GM23338 (cell line): ENCODE results near the gene AP5Z1. TPM values are rescaled to one million over a fixed set of nuclear protein-coding genes. Genes with fewer than 3 reads are reported as not detected.

ENCODE experiments used
- ATAC-seq: fragments of 200-7000 bp; cut with Tn5 transposase; 3 replicates; pipeline ENCODE4 v1.9.1; 2020
- DNase-seq: peaks from one replicate; pipeline ENCODE4 v3.0.0-alpha.2; 2015; ENCODE audit warnings: low spot score
- H2AFZ ChIP-seq: fragments of 200-600 bp; sonication (generic); 2 replicates; pipeline ENCODE4 v1.8.0; 2016; ENCODE audit warnings: antibody characterized with exemption, mild to moderate bottlenecking, moderate library complexity
- H3F3A ChIP-seq: fragments of 200-600 bp; sonication (generic); replicated peaks from 2 replicates; pipeline ENCODE4 v1.8.0; 2017; ENCODE audit warnings: antibody characterized with exemption, mixed run types, low read depth
- H3K27ac ChIP-seq: fragments of 200-600 bp; sonication (generic); 2 replicates; pipeline ENCODE4 v1.6.1; 2016; ENCODE audit warnings: low read depth
- H3K27me3 ChIP-seq: fragments of 200-600 bp; sonication (generic); 2 replicates; pipeline ENCODE4 v1.8.0; 2016; ENCODE audit warnings: mild to moderate bottlenecking, mixed run types, moderate library complexity; ENCODE audit not compliant: insufficient read depth
- H3K36me3 ChIP-seq: fragments of 200-600 bp; sonication (generic); 2 replicates; pipeline ENCODE4 v1.8.0; 2016; ENCODE audit warnings: mild to moderate bottlenecking; ENCODE audit not compliant: insufficient read depth
- H3K4me1 ChIP-seq: fragments of 200-600 bp; sonication (generic); 2 replicates; pipeline ENCODE4 v1.8.0; 2016; ENCODE audit warnings: mild to moderate bottlenecking, moderate library complexity; ENCODE audit not compliant: insufficient read depth
- H3K4me2 ChIP-seq: fragments of 200-600 bp; sonication (generic); 2 replicates; pipeline ENCODE4 v1.7.1; 2017; ENCODE audit warnings: mixed run types
- H3K4me3 ChIP-seq: fragments of 200-600 bp; sonication (generic); 2 replicates; pipeline ENCODE4 v1.6.1; 2016; ENCODE audit warnings: mixed run types
- H3K79me2 ChIP-seq: fragments of 200-600 bp; sonication (generic); replicated peaks from 2 replicates; pipeline ENCODE4 v1.8.0; 2017; ENCODE audit warnings: mild to moderate bottlenecking; ENCODE audit not compliant: insufficient read depth
- H3K9me2 ChIP-seq: fragments of 200-600 bp; sonication (generic); 2 replicates; pipeline ENCODE4 v1.8.0; 2017; ENCODE audit not compliant: insufficient read depth
- H4K20me1 ChIP-seq: fragments of 200-600 bp; sonication (generic); replicated peaks from 2 replicates; pipeline ENCODE4 v1.8.0; 2017; ENCODE audit warnings: mild to moderate bottlenecking; ENCODE audit not compliant: insufficient read depth
- H3K27ac Mint-ChIP-seq: 2 replicates; pipeline ENCODE4 v1.8.0; 2020; ENCODE audit warnings: inconsistent platforms, mild to moderate bottlenecking, moderate library complexity, mixed read lengths
- H3K27me3 Mint-ChIP-seq: 3 replicates; pipeline ENCODE4 v1.8.0; 2022; ENCODE audit warnings: low read depth, mild to moderate bottlenecking, moderate library complexity, mixed read lengths, inconsistent platforms; ENCODE audit not compliant: insufficient read depth, poor library complexity
- H3K36me3 Mint-ChIP-seq: 3 replicates; pipeline ENCODE4 v1.8.0; 2021; ENCODE audit warnings: low read depth, mild to moderate bottlenecking, inconsistent platforms, moderate library complexity, mixed read lengths
- H3K4me1 Mint-ChIP-seq: 3 replicates; pipeline ENCODE4 v1.8.0; 2020; ENCODE audit warnings: mild to moderate bottlenecking, inconsistent platforms, mixed read lengths
- H3K4me3 Mint-ChIP-seq: 3 replicates; pipeline ENCODE4 v1.8.0; 2021; ENCODE audit warnings: moderate library complexity, mild to moderate bottlenecking, inconsistent platforms, mixed read lengths
- H3K9me3 Mint-ChIP-seq: 3 replicates; pipeline ENCODE4 v1.8.0; 2020; ENCODE audit warnings: moderate library complexity, mild to moderate bottlenecking, inconsistent platforms, mixed read lengths
- CREB1 ChIP-seq: fragments of 250-450 bp; sonication (Bioruptor Pico); IDR thresholded peaks from 2 replicates; pipeline ENCODE4 v1.5.0; 2020; ENCODE audit warnings: low read depth, mild to moderate bottlenecking, moderate library complexity
- EZH2 ChIP-seq: fragments of 200-600 bp; sonication (generic); IDR thresholded peaks from one replicate; pipeline ENCODE4 v1.8.0; 2017; ENCODE audit warnings: antibody characterized with exemption, mild to moderate bottlenecking, low read depth; ENCODE audit not compliant: unreplicated experiment
- EZH2phosphoT487 ChIP-seq: fragments of 200-600 bp; sonication (generic); IDR thresholded peaks from one replicate; pipeline ENCODE4 v1.8.1; 2018; ENCODE audit warnings: antibody characterized with exemption; ENCODE audit not compliant: unreplicated experiment
- JUNB ChIP-seq: IDR thresholded peaks from one replicate; pipeline ENCODE4 v1.6.1; 2016; ENCODE audit warnings: antibody characterized with exemption; ENCODE audit not compliant: unreplicated experiment
- NANOG ChIP-seq: IDR thresholded peaks from 2 replicates; pipeline ENCODE4 v1.6.1; 2016; ENCODE audit warnings: antibody characterized with exemption, borderline replicate concordance
- POLR2AphosphoS5 ChIP-seq: IDR thresholded peaks from 2 replicates; pipeline ENCODE4 v1.6.1; 2016; ENCODE audit warnings: antibody characterized with exemption, low read depth
- STAT1 ChIP-seq: IDR thresholded peaks from one replicate; pipeline ENCODE4 v1.6.1; 2016; ENCODE audit warnings: antibody characterized with exemption; ENCODE audit not compliant: unreplicated experiment
- ZNF114 ChIP-seq: fragments of 250-450 bp; sonication (Bioruptor Pico); IDR thresholded peaks from 2 replicates; pipeline ENCODE4 v1.5.0; 2020; ENCODE audit warnings: mild to moderate bottlenecking, moderate library complexity
- ZNF331 ChIP-seq: fragments of 250-450 bp; sonication (Bioruptor Pico); IDR thresholded peaks from 2 replicates; pipeline ENCODE4 v1.5.0; 2020; ENCODE audit warnings: low read depth, mild to moderate bottlenecking, moderate library complexity
- polyA plus RNA-seq: library from polyadenylated mRNA; unstranded; fragments of >200 nt; fragmentation: Nextera tagmentation; extraction: Ambion mirVana; gene quantifications from 2 replicates; pipeline ENCODE4 v1.2.1, GENCODE V29; 2016
- total RNA-seq: library from RNA; depleted of rRNA; stranded (reverse); fragments of >200 nt; shearing (Covaris generic); gene quantifications from 2 replicates; pipeline ENCODE4 v1.2.3, GENCODE V29; 2014
- TF ChIP-seq, protein P1 (sequence below), 2 experiments: fragments of 200-600 bp in 1 of 2; sonication (generic) in 1 of 2; conservative IDR thresholded peaks; 2 replicates each; pipeline versions ENCODE4 v1.5.1 to v1.6.1; 2016 to 2017; ENCODE audit warnings: antibody characterized with exemption in 2 of 2, low read depth in 2 of 2, mild to moderate bottlenecking in 2 of 2, moderate library complexity in 1 of 2
- TF ChIP-seq, protein P2 (sequence below): IDR thresholded peaks from one replicate; pipeline ENCODE4 v1.6.1; 2018; ENCODE audit warnings: antibody characterized with exemption; ENCODE audit not compliant: unreplicated experiment
- TF ChIP-seq, protein P3 (sequence below): fragments of 250-450 bp; sonication (Bioruptor Pico); IDR thresholded peaks from 2 replicates; pipeline ENCODE4 v1.5.0; 2020; ENCODE audit warnings: mild to moderate bottlenecking, moderate library complexity
- TF ChIP-seq, protein P4 (sequence below): IDR thresholded peaks from 2 replicates; pipeline ENCODE4 v1.6.1; 2016; ENCODE audit warnings: antibody characterized with exemption

The AP5Z1 gene
- total and polyA plus RNA-seq, 2 experiments from 2014 or later = 16.3 to 31.2 TPM

DNA sequence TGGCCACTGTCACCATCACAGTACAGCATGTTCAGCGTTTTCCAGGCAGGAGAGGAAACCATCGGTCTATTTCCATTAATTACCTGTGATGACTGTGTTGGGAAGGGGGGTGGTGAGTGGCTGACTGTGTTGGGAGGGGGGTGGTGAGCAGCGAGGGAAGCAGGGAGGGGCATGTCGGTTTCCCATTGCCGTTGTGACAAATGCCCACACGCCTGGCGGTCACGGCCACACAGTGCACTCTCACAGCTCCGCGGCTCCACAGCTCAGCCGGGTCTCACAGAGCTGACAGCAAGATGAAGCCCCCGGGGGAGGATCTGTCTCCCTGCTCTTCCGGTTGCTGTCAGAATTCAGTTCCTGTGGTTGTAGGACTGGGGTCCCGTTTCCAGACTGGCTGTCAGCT lies 39.0 kb downstream of the AP5Z1 start:
- H3K4me1 Mint-ChIP-seq = no peaks in the 10 kb centered on the region; the same call in 2 of the 3 replicates
- Histone ChIP-seq H3K79me2 (no peaks in the 10 kb centered on the region), H2AFZ (no peak overlapping the region), H3K4me1 (no peaks in the 10 kb centered on the region), H3K4me2 (no peak overlapping the region), H3F3A (no peaks in the 10 kb centered on the region), H3K36me3 (no peaks in the 10 kb centered on the region), H4K20me1 (no peaks in the 10 kb centered on the region), H3K4me3 (no peak overlapping the region), H3K9me2 (no peaks in the 10 kb centered on the region), H3K27me3 (no peaks in the 10 kb centered on the region), H3K27ac (no peak overlapping the region)
- H3K27ac Mint-ChIP-seq = no peak overlapping the region
- H3K4me3 Mint-ChIP-seq = no peak overlapping the region
- H3K27me3 Mint-ChIP-seq = peaks cover 10% of the 10 kb centered on the region
- ATAC-seq (no peak), DNase-seq (no peak)
- TF ChIP-seq ZNF331 (CRISPR knock-in tag) (no peak), STAT1 (no peak), EZH2phosphoT487 (no peak), JUNB (no peak), EZH2 (no peak), CREB1 (CRISPR knock-in tag) (no peak), ZNF114 (CRISPR knock-in tag) (no peak), POLR2AphosphoS5 (no peak), NANOG (no peak)
- TF ChIP-seq, protein P1, sequence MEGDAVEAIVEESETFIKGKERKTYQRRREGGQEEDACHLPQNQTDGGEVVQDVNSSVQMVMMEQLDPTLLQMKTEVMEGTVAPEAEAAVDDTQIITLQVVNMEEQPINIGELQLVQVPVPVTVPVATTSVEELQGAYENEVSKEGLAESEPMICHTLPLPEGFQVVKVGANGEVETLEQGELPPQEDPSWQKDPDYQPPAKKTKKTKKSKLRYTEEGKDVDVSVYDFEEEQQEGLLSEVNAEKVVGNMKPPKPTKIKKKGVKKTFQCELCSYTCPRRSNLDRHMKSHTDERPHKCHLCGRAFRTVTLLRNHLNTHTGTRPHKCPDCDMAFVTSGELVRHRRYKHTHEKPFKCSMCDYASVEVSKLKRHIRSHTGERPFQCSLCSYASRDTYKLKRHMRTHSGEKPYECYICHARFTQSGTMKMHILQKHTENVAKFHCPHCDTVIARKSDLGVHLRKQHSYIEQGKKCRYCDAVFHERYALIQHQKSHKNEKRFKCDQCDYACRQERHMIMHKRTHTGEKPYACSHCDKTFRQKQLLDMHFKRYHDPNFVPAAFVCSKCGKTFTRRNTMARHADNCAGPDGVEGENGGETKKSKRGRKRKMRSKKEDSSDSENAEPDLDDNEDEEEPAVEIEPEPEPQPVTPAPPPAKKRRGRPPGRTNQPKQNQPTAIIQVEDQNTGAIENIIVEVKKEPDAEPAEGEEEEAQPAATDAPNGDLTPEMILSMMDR (conservative IDR thresholded peaks at IDR 0.05; ENCODE audit: low read depth in 2 of 2) = no peak
- TF ChIP-seq, protein P2, sequence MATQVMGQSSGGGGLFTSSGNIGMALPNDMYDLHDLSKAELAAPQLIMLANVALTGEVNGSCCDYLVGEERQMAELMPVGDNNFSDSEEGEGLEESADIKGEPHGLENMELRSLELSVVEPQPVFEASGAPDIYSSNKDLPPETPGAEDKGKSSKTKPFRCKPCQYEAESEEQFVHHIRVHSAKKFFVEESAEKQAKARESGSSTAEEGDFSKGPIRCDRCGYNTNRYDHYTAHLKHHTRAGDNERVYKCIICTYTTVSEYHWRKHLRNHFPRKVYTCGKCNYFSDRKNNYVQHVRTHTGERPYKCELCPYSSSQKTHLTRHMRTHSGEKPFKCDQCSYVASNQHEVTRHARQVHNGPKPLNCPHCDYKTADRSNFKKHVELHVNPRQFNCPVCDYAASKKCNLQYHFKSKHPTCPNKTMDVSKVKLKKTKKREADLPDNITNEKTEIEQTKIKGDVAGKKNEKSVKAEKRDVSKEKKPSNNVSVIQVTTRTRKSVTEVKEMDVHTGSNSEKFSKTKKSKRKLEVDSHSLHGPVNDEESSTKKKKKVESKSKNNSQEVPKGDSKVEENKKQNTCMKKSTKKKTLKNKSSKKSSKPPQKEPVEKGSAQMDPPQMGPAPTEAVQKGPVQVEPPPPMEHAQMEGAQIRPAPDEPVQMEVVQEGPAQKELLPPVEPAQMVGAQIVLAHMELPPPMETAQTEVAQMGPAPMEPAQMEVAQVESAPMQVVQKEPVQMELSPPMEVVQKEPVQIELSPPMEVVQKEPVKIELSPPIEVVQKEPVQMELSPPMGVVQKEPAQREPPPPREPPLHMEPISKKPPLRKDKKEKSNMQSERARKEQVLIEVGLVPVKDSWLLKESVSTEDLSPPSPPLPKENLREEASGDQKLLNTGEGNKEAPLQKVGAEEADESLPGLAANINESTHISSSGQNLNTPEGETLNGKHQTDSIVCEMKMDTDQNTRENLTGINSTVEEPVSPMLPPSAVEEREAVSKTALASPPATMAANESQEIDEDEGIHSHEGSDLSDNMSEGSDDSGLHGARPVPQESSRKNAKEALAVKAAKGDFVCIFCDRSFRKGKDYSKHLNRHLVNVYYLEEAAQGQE = no peak
- TF ChIP-seq, protein P3, sequence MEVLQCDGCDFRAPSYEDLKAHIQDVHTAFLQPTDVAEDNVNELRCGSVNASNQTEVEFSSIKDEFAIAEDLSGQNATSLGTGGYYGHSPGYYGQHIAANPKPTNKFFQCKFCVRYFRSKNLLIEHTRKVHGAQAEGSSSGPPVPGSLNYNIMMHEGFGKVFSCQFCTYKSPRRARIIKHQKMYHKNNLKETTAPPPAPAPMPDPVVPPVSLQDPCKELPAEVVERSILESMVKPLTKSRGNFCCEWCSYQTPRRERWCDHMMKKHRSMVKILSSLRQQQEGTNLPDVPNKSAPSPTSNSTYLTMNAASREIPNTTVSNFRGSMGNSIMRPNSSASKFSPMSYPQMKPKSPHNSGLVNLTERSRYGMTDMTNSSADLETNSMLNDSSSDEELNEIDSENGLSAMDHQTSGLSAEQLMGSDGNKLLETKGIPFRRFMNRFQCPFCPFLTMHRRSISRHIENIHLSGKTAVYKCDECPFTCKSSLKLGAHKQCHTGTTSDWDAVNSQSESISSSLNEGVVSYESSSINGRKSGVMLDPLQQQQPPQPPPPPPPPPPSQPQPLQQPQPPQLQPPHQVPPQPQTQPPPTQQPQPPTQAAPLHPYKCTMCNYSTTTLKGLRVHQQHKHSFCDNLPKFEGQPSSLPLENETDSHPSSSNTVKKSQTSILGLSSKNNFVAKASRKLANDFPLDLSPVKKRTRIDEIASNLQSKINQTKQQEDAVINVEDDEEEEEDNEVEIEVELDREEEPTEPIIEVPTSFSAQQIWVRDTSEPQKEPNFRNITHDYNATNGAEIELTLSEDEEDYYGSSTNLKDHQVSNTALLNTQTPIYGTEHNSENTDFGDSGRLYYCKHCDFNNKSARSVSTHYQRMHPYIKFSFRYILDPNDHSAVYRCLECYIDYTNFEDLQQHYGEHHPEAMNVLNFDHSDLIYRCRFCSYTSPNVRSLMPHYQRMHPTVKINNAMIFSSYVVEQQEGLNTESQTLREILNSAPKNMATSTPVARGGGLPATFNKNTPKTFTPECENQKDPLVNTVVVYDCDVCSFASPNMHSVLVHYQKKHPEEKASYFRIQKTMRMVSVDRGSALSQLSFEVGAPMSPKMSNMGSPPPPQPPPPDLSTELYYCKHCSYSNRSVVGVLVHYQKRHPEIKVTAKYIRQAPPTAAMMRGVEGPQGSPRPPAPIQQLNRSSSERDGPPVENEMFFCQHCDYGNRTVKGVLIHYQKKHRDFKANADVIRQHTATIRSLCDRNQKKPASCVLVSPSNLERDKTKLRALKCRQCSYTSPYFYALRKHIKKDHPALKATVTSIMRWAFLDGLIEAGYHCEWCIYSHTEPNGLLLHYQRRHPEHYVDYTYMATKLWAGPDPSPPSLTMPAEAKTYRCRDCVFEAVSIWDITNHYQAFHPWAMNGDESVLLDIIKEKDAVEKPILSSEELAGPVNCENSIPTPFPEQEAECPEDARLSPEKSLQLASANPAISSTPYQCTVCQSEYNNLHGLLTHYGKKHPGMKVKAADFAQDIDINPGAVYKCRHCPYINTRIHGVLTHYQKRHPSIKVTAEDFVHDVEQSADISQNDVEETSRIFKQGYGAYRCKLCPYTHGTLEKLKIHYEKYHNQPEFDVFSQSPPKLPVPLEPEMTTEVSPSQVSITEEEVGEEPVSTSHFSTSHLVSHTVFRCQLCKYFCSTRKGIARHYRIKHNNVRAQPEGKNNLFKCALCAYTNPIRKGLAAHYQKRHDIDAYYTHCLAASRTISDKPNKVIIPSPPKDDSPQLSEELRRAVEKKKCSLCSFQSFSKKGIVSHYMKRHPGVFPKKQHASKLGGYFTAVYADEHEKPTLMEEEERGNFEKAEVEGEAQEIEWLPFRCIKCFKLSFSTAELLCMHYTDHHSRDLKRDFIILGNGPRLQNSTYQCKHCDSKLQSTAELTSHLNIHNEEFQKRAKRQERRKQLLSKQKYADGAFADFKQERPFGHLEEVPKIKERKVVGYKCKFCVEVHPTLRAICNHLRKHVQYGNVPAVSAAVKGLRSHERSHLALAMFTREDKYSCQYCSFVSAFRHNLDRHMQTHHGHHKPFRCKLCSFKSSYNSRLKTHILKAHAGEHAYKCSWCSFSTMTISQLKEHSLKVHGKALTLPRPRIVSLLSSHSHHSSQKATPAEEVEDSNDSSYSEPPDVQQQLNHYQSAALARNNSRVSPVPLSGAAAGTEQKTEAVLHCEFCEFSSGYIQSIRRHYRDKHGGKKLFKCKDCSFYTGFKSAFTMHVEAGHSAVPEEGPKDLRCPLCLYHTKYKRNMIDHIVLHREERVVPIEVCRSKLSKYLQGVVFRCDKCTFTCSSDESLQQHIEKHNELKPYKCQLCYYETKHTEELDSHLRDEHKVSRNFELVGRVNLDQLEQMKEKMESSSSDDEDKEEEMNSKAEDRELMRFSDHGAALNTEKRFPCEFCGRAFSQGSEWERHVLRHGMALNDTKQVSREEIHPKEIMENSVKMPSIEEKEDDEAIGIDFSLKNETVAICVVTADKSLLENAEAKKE (CRISPR knock-in tag) = no peak
- TF ChIP-seq, protein P4, sequence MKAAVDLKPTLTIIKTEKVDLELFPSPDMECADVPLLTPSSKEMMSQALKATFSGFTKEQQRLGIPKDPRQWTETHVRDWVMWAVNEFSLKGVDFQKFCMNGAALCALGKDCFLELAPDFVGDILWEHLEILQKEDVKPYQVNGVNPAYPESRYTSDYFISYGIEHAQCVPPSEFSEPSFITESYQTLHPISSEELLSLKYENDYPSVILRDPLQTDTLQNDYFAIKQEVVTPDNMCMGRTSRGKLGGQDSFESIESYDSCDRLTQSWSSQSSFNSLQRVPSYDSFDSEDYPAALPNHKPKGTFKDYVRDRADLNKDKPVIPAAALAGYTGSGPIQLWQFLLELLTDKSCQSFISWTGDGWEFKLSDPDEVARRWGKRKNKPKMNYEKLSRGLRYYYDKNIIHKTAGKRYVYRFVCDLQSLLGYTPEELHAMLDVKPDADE = no peak
- peaks cover 9% of the 10 kb centered on the region; the same call in 1 of the 3 replicates for H3K9me3 Mint-ChIP-seq
- H3K36me3 Mint-ChIP-seq = no peaks in the 10 kb centered on the region
